Breast epithelium (tissue), 3 donors: ENCODE data around the gene HMCES.

ENCODE experiments used
- CTCF ChIP-seq, 3 donors: fragments of 450-650 bp; IDR thresholded peaks; one replicate each; pipeline ENCODE4 v1.5.1; 2016 to 2017; ENCODE audit warnings: antibody characterized with exemption in 3 of 3, mild to moderate bottlenecking in 3 of 3, moderate library complexity in 3 of 3
- POLR2A ChIP-seq: fragments of 450-650 bp; IDR thresholded peaks from one replicate; pipeline ENCODE4 v1.6.1; 2016; ENCODE audit warnings: antibody characterized with exemption, mild to moderate bottlenecking, moderate library complexity
- POLR2AphosphoS5 ChIP-seq, 3 donors: sonication (generic); formaldehyde crosslinking; IDR thresholded peaks; one replicate each; pipeline ENCODE4 v1.6.1; 2017; ENCODE audit warnings: antibody characterized with exemption in 3 of 3

- TF ChIP-seq CTCF (IDR thresholded peaks at IDR 0.05), result no peak
- TF ChIP-seq POLR2AphosphoS5 (IDR thresholded peaks at IDR 0.05), result no peak
- TF ChIP-seq POLR2A, result no peak
Measured at GRCh38 chr3:129271674-129272073, 7.0 kb upstream of the HMCES start.
